ENCODE measurements around the gene KRTAP11-1.

DNA sequence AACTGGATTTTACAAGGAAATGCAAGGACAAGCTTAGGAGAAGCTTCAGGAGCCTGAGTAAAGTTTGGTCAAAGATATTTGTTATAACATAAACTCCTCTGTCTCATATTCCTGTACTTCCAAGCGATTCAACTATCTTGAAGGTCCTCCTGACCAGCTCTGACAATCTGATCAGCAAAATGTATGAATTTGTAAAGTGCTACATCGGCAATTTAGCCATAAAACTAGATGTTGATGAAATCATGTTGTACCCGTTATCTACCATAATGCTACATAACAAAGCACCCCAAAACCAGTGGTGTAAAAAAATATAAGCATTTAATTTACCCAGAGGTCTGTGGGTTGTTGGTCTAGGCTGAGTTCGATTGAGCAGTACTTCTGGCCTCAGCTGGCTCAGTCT is 19.5 kb upstream of the KRTAP11-1 start:
- TF ChIP-seq CTCF (IDR thresholded peaks at IDR 0.05): no peak
- no peak for TF ChIP-seq POLR2A (IDR thresholded peaks at IDR 0.05)

All from prostate gland (tissue), 2 donors.